Measurements from ENCODE around the gene EPS15.

GRCh38 chr1:51534447-51534846 lies 15.4 kb upstream of the EPS15 start:
- no peak for TF ChIP-seq POLR2A (IDR thresholded peaks at IDR 0.05; ENCODE audit: low read depth, low read length)
- TF ChIP-seq POLR2AphosphoS5 (IDR thresholded peaks at IDR 0.05; ENCODE audit: low read depth, low read length) = no peak
- no peak for TF ChIP-seq TAF1 (IDR thresholded peaks at IDR 0.05; ENCODE audit: low read depth, low read length)
- TF ChIP-seq PAX5 (IDR thresholded peaks at IDR 0.05; ENCODE audit: insufficient read depth, low read length, severe bottlenecking) = no peak
- no peak for TF ChIP-seq POU2F2 (IDR thresholded peaks at IDR 0.05; ENCODE audit: low read depth, low read length)

Data from GM12891 (cell line).